ENCODE measurements around the gene PLA2G4F. TPM values are rescaled to one million over a fixed set of nuclear protein-coding genes. Genes with fewer than 3 reads are reported as not detected.
"Not testable (repeated sequence)": the region's sequence is repeated elsewhere in the genome, so short reads cannot be mapped to it uniquely, and the experiment has no call there.

PLA2G4F gene
- total RNA-seq, 4 donors from 2014 or later: 0.16 to 0.67 TPM; not detected in 2

DNA sequence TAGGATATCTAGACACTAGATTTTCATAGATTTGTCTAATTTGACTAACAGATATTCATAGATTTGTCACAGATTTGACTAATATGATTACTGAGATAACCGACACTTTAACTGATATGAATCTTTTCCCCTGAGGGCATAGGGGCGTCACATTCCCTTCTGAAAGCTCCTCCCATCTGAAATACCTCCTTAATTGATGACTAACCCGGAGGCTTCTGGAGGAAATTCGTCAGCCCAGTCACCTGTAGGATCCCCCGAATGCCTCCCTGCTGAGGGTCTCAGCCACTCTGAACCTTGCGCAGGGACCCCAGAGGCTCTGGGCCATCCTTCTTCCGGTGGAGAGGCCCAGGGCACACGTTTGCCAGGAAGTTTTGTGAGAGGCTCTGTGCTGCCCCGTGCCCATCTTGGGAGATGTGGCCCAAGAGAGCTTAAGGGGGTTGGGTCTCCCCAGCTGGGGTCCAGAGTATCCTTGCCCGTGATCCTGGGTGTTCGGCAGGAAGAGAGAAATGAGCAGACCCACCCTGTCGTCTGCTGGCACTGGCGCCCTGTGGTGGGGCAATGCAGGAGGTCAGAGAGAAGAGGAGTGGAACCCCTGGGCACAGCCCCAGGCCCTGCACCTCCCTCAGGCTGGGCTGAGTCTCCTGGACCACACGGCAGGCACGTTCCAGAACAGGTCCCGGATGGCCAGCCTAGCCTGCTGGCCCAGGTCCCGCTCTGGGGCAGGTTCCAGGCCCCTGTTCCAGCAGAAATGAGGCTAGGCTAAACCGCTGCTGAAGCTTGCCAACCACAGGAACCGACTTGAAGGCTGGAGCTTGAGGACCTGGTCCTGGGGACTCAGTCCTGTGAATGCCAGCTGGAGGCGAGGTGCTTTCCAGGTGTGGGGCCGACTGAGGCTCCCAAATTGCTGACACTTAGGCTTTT lies 63.8 kb downstream of the PLA2G4F start:
- Histone ChIP-seq H3K27me3 (peaks cover 1% of the 10 kb centered on the region), H3K4me1 (peaks cover 0 to 11% (median 0%) of the 10 kb centered on the region in 3 donors), H3K9me3 (no peaks in the 10 kb centered on the region), H3K36me3 (no peaks in the 10 kb centered on the region), H3K4me3 (no peak overlapping the region), H3K27ac (no peak overlapping the region)
- WGBS, 2 donors (ENCODE audit: low coverage in 1 of 2): 27 to 50% methylated on average over 2 to 4 of the region's 21 CpGs
- TF ChIP-seq POLR2A (IDR thresholded peaks at IDR 0.05): no peak
- TF ChIP-seq POLR2AphosphoS5 (IDR thresholded peaks at IDR 0.05): no peak
- no peak for TF ChIP-seq EP300 (IDR thresholded peaks at IDR 0.05)
- TF ChIP-seq, protein P1, sequence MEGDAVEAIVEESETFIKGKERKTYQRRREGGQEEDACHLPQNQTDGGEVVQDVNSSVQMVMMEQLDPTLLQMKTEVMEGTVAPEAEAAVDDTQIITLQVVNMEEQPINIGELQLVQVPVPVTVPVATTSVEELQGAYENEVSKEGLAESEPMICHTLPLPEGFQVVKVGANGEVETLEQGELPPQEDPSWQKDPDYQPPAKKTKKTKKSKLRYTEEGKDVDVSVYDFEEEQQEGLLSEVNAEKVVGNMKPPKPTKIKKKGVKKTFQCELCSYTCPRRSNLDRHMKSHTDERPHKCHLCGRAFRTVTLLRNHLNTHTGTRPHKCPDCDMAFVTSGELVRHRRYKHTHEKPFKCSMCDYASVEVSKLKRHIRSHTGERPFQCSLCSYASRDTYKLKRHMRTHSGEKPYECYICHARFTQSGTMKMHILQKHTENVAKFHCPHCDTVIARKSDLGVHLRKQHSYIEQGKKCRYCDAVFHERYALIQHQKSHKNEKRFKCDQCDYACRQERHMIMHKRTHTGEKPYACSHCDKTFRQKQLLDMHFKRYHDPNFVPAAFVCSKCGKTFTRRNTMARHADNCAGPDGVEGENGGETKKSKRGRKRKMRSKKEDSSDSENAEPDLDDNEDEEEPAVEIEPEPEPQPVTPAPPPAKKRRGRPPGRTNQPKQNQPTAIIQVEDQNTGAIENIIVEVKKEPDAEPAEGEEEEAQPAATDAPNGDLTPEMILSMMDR (IDR thresholded peaks at IDR 0.05): no peak
- ATAC-seq: peak; percentile 43

DNA sequence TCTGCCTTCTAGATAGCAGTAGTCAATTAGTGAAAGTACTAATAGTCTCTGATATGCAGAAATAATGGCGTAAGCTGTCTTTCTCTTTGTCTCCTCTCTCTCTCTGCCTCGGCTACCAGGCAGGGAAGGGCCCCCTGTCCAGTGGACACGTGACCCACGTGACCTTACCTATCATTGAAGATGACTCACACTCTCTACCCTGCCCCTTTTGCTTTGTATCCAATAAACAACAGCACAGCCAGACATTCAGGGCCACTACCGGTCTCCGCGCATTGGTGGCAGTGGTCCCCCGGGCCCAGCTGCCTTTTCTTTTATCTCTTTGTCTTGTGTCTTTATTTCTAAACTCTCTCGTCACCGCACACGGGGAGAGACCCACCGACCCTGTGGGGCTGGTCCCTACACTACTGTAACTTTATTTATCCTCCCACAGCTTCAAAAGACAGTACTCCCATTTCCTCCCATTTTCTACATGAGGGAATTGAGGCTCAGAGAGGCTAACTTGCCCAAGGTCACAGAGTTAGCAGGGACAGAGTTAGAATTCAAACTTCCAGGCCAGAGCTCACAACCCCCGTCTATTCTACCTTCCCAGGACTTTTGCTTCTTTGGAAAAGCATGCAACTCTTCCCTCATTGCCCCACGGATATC lies 64.6 kb downstream of the PLA2G4F start:
- H3K27ac ChIP-seq, H3K36me3 ChIP-seq, H3K4me3 ChIP-seq, H3K9me3 ChIP-seq, H3K27me3 ChIP-seq, ATAC-seq: not testable (repeated sequence)
- 82% methylated on average over 8 of the region's 14 CpGs; no CpG with 5 or more reads in 1 of the 2 donors for WGBS, 2 donors (ENCODE audit: low coverage in 1 of 2)
- H3K4me1 ChIP-seq: peaks cover 0 to 11% (median 0%) of the 10 kb centered on the region in 3 donors

DNA sequence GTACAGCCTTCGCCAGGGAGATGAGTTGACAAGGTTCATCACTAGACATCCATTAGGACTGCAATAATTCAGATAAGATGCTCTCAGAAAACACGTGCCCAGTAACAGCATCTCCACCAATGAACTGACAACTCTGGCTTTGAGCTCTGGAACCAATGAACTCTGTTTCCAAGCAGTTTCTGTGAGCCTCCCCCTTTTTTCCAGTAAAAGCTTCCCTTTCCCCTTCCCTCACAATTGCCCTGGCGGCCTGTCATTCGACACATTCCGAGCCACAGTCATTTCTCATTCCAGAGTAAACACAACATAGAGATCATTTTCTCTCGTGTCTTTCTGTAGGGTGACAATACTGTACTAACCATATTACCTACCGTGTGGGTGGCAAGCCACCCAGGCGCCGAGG lies 65.7 kb downstream of the PLA2G4F start:
- Histone ChIP-seq H3K4me3 (no peak overlapping the region), H3K4me1 (peaks cover 0 to 11% (median 0%) of the 10 kb centered on the region in 3 donors), H3K27me3 (peaks cover 7% of the 10 kb centered on the region), H3K36me3 (no peaks in the 10 kb centered on the region), H3K27ac (no peak overlapping the region), H3K9me3 (no peaks in the 10 kb centered on the region)
- WGBS, 2 donors (ENCODE audit: low coverage in 1 of 2): 64% methylated on average over 3 to 9 of the region's 9 CpGs
- TF ChIP-seq, protein P1 (IDR thresholded peaks at IDR 0.05): no peak
- TF ChIP-seq EP300 (IDR thresholded peaks at IDR 0.05) (no peak), POLR2AphosphoS5 (IDR thresholded peaks at IDR 0.05) (no peak), POLR2A (IDR thresholded peaks at IDR 0.05) (no peak)
- ATAC-seq: no peak

DNA sequence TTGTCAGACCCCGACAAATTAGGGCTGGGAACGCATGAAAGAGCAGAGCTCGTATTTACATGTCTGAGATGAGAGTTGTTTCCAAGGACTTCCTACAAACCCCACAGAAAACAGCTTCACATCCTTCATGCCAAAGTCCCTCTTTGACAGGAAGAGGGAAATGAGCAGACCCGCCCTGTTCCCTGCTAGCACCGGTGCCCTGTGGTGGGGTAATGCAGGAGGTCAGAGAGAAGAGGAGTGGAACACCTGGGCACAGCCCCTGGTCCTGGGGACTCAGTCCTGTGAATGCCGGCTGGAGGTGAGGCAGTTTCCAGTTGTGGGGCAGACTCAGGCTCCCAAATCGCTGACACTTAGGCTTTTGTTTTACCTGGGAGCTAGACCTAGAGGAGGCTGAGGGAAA lies 66.1 kb downstream of the PLA2G4F start:
- Histone ChIP-seq H3K27me3 (peaks cover 7% of the 10 kb centered on the region), H3K9me3 (no peaks in the 10 kb centered on the region), H3K4me3 (no peak overlapping the region), H3K4me1 (peaks cover 0 to 11% (median 0%) of the 10 kb centered on the region in 3 donors), H3K36me3 (no peaks in the 10 kb centered on the region), H3K27ac (no peak overlapping the region)
- 45 to 80% methylated on average over 2 to 6 of the region's 7 CpGs for WGBS, 2 donors (ENCODE audit: low coverage in 1 of 2)
- no peak for ATAC-seq
- TF ChIP-seq POLR2A (IDR thresholded peaks at IDR 0.05): no peak
- TF ChIP-seq, protein P1 (IDR thresholded peaks at IDR 0.05): no peak
- no peak for TF ChIP-seq POLR2AphosphoS5 (IDR thresholded peaks at IDR 0.05)
- TF ChIP-seq EP300 (IDR thresholded peaks at IDR 0.05): no peak

DNA sequence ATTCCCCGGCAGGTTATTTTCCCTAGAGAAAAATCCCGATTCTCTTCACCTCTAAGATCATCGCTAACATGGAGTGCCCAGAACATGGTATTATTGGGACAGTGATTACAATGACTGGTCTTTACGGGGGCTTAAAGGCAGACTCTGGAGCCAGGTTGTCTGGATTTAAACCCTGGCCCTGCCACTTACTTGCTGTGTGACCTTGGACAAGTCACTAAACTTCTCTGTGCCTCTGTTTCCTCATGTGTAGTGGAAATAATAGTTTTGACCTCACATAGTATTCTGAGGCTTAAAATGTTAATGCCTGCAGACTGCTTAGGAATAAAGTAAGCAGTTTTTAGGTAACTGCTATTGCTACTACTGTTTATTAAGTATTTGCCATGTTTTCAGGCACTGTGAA lies 66.5 kb downstream of the PLA2G4F start:
- TF ChIP-seq EP300 (IDR thresholded peaks at IDR 0.05) (no peak), POLR2AphosphoS5 (IDR thresholded peaks at IDR 0.05) (no peak), POLR2A (IDR thresholded peaks at IDR 0.05) (no peak)
- TF ChIP-seq, protein P1 (IDR thresholded peaks at IDR 0.05): no peak
- no peak for ATAC-seq
- 71 to 94% methylated on average over 2 to 3 of the region's 4 CpGs for WGBS, 2 donors (ENCODE audit: low coverage in 1 of 2)

More for the DNA sequence above, 66.5 kb downstream of the PLA2G4F start:
- peaks cover 0 to 11% (median 0%) of the 10 kb centered on the region in 3 donors for H3K4me1 ChIP-seq
- no peaks in the 10 kb centered on the region for H3K36me3 ChIP-seq
- no peak overlapping the region for H3K4me3 ChIP-seq
- no peak overlapping the region for H3K27ac ChIP-seq
- H3K9me3 ChIP-seq: no peaks in the 10 kb centered on the region
- peaks cover 8% of the 10 kb centered on the region for H3K27me3 ChIP-seq

Measured in gastroesophageal sphincter (tissue), 4 donors.